AG20443 (cell line): ENCODE measurements around the gene PPIL6.
"Not testable (repeated sequence)": the region's sequence is repeated elsewhere in the genome, so short reads cannot be mapped to it uniquely, and the experiment has no call there.

Experiments
- DNase-seq: peaks from one replicate; pipeline ENCODE4 v3.0.0; 2012; ENCODE audit warnings: low spot score, mixed read lengths

Gene PPIL6

DNA sequence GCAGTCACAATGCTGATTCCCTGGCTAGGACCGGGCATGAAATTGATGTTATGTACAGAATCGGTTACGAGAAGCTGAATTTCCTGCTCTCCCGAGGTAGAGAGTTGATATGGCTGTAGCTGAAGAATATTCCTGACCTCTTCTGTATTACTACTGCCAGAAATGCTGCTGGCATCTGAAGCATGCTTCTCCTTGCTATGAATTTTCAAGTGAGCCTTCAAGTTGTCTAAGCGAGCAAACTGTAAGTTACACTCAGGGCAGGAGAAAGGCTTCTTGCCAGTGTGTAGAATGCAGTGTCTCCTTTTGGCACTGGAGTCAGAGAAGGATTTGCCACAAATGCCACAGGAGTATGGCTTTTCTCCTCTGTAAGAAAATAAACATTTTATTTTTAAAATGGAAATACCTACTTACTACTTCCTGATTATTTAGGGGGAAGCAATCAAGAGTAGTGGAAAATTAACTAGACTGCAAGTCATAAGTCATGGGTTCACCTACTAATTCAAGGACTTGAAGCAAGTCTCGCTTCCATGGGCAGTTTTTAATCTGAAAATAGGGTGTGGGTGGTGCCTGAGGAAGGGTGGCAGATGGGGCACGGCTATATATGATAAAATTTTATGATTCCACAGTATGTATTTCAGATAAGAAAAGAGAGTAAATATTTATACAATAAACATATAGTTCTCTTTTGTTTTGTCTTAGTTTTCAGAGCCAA, 25.9 kb upstream of the PPIL6 start:
- DNase-seq: no peak

- DNase-seq: no peak
Measured at GRCh38 chr6:109465772-109466171, 25.3 kb upstream of the PPIL6 start.

GRCh38 chr6:109461733-109462526, 21.5 kb upstream of the PPIL6 start:
- no peak for DNase-seq

DNA sequence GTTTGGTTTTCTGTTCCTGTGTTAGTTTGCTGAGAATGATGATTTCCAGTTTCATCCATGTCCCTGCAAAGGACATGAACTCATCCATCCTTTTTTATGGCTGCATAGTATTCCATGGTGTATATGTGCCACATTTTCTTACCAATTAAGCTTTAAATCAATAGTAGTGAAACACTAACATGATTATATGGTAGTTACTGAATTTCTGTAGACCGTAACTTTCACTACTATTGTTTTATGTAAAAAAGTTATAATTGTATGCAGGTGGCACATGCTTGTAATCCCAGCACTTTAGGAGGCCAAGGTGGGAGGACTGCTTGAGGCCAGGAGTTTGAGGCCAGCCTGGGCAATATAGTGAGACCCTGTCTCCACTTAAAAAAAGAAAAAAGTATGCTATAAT, 20.8 kb upstream of the PPIL6 start:
- DNase-seq: not testable (repeated sequence)

- no peak for DNase-seq
Measured at GRCh38 chr6:109460161-109460829, 19.9 kb upstream of the PPIL6 start.

GRCh38 chr6:109458774-109459531, 18.5 kb upstream of the PPIL6 start:
- no peak for DNase-seq

GRCh38 chr6:109457562-109457996, 17.2 kb upstream of the PPIL6 start:
- DNase-seq: no peak

DNA sequence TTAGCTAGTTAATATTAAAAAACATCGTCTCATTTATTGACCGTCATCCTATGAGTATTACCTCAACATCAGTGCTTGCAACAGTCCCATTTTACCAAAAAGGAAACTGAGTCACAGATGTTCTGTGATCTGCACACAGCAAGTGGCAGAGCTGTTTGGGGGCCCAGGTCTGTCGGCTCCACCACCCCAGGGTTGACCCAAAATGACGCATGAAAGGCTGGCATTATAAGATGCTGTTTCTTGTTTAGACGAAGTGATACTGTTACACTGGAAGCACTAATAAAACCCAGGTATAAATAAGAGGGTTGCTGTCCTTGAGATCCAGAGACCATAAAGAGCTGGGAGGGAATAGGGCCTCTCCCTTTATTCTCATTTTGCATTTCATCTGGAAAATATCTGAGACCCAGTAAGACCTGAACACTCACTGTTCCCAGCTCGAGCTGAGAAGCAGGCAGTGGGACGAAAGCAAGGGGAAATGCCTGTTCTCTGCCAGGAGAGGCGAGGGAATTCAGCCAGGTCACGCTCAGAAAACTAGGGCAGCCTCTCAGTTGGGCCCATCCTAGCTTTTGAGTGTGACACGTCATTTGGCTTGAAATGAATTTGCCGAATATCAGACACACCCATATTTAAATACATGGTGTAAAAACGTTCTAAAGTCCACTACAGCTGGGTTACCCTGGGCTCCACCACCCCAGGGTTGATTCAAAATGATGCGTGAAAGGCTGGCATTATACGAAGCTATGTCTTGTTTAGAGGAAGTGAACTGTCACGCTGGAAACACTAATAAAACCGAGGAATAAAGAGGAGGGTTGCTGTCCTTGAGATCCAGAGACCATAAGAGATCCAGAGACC, 16.5 kb upstream of the PPIL6 start:
- peak; percentile 90 for DNase-seq

DNA sequence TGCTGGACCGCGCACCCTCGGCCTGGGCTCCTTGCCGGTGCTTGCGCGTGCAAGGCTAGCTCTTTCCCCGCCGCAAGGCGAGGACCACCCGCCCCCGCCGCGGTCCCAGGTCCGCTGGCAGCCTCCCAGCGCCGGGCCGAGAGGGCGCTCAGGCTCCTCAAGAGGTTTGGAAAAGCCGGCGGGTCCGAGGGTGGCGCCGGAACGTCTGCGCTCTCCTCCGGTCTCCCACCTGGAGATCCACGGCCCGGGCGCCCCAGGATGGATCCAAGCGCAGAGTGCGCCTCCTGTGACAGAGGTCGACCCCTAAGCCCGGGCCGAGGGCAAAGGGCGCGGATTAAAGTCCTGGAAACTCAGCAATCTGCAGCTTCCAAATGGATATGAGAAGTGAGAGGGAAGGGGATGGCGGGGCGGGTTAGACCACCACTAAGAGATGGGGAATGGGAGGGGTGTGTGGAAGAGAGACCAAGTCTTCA, 15.7 kb upstream of the PPIL6 start:
- no peak for DNase-seq

DNA sequence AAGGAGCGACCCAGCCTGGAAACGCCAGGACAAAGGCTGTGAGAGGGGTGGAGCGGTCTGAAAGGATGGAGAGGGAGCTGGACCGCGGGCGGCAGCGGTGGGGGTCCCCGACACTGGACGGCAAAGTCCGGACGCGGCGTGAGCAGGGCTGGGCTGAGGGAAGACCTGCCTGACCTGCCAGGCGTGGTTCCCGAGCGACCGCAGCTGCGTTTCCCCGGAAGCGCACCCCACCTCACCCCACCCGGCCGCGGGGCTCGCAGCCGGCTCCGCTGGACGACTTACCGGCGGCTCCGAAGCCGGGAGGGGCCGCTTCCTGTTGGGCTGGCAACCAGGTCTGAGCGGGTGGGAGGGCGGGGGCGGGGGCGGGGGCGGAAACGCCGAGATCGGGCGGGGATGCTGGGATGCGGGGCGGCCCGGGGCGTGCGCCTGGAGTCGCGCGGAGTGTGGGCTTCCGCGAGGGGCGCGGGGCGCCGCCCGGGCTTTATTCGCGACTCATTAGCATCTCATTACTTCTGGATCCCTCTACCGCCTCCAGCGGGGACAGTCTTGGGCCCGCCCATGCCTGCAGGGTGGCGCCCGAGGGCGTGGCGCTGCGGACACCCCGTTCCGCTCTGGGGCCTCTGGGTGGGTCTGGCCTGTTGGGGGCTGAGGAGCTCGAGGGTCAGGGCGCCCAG, 15.1 kb upstream of the PPIL6 start, which contains the start of gene MICAL1:
TSS of gene MICAL1 (minus strand) at position 336 of the 674 bp plus-strand sequence. CDS start 1,576 bp downstream, outside the sequence.
- DNase-seq: peak; percentile 85

GRCh38 chr6:109454496-109455436, 14.3 kb upstream of the PPIL6 start:
- DNase-seq: peak; percentile 41

GRCh38 chr6:109453594-109454495, 13.4 kb upstream of the PPIL6 start:
- peak; percentile 45 for DNase-seq

- no peak for DNase-seq
Measured at GRCh38 chr6:109453156-109453555, 12.7 kb upstream of the PPIL6 start.

GRCh38 chr6:109452181-109452580, 11.8 kb upstream of the PPIL6 start:
- DNase-seq: no peak

DNA sequence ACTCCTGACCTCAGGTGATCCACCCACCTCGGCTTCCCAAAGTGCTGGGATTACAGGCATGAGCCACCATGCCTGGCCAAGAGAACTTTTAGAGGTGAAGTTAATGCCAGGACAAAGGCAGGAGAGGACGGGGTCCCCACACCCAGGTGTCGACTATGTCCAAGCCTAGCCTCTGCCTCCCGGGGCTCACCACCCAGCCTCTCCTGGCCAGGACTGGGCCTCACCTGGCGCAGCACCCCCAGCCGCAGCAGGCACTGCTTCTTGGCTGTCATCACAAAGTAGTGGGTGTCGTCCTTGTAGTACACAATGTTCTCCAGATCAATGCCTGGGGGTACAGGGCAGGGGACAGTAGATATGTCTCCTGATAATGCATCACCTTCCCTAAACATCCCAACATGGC, 10.9 kb upstream of the PPIL6 start:
- no peak for DNase-seq

DNA sequence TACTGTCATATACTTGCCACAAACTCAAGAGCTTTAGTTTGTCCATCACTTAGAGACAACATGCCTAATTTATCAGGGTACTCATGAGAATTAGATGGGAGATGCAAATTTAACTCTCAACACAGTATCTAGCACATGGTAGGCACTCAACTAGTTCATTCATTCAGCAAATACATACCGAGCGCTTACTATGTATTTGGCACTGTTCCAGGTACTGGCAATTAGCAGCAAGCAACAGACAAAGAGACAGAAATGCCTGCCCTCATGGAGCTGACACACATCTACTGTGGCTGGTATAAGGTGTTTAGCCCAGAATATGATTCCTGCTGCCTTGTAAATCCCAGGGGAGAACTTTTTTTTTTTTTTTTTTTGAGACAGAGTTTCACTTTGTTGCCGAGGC, 10.4 kb upstream of the PPIL6 start:
- no peak for DNase-seq

GRCh38 chr6:109449795-109450673, 9.6 kb upstream of the PPIL6 start:
- DNase-seq: no peak
